T-cell (primary cell): ENCODE measurements around the gene APPL2. TPM values are rescaled to one million over a fixed set of nuclear protein-coding genes. Genes with fewer than 3 reads are reported as not detected.

Experiments used
- ATAC-seq, 4 experiments: fragments of 200-7000 bp in 3 of 4; fragments of 150-1000 bp in 1 of 4; cut with Tn5 transposase; replicated peaks in 1 of 4; 1 replicate in 3 of 4; 2 replicates in 1 of 4; pipeline ENCODE4 v1.10.0; 2021; ENCODE audit warnings: moderate library complexity in 3 of 4, mild to moderate bottlenecking in 2 of 4, moderate number of reproducible peaks in 1 of 4
- CTCF ChIA-PET, 2 donors: fragments of 300-600 bp; sonication (Branson Sonifier 250); formaldehyde crosslinking; loops; one replicate each; lab custom pipeline; 2022; ENCODE audit warnings: antibody characterized with exemption in 2 of 2; lab: Charles Lee
- POLR2A ChIA-PET, 2 donors: fragments of 300-600 bp; sonication (Branson Sonifier 250); formaldehyde crosslinking; loops; one replicate each; lab custom pipeline; 2022; ENCODE audit warnings: antibody characterized with exemption in 2 of 2; lab: Charles Lee
- DNase-seq, 35 experiments: peaks; one replicate each; pipeline versions ENCODE4 v3.0.0 to v3.0.0-alpha.2; 2013 to 2023
- H3K27ac ChIP-seq: one replicate; pipeline ENCODE4 v1.5.1; 2013; ENCODE audit warnings: low read length
- H3K27me3 ChIP-seq, 2 experiments: replicated peaks in 1 of 2; 1 replicate in 1 of 2; 2 replicates in 1 of 2; pipeline versions ENCODE4 v1.6.1 to v1.7.0; 2013; ENCODE audit warnings: low read length in 1 of 2, mixed read lengths in 1 of 2; ENCODE audit not compliant: control insufficient read depth in 2 of 2, insufficient read depth in 2 of 2; ENCODE audit errors: extremely low read depth in 1 of 2
- H3K36me3 ChIP-seq, 2 donors: 1 replicate in 1 of 2; 2 replicates in 1 of 2; pipeline versions ENCODE4 v1.6.1 to v1.7.0; 2013; ENCODE audit warnings: low read length in 1 of 2; ENCODE audit not compliant: control insufficient read depth in 2 of 2, insufficient read depth in 1 of 2; ENCODE audit errors: extremely low read depth in 1 of 2
- H3K4me1 ChIP-seq, 2 experiments: 1 replicate in 1 of 2; 2 replicates in 1 of 2; pipeline versions ENCODE4 v1.6.1 to v1.7.0; 2013; ENCODE audit warnings: low read length in 2 of 2, mixed read lengths in 1 of 2; ENCODE audit not compliant: insufficient read depth in 2 of 2, control insufficient read depth in 1 of 2; ENCODE audit errors: extremely low read depth in 1 of 2
- H3K4me3 ChIP-seq, 2 donors: 1 replicate in 1 of 2; 2 replicates in 1 of 2; pipeline versions ENCODE4 v1.5.1 to v1.7.0; 2013; ENCODE audit warnings: mild to moderate bottlenecking in 2 of 2, low read length in 1 of 2, moderate library complexity in 1 of 2; ENCODE audit not compliant: control insufficient read depth in 1 of 2; ENCODE audit errors: extremely low read depth in 1 of 2
- H3K9me3 ChIP-seq: 2 replicates; pipeline ENCODE4 v1.7.0; 2013
- H3K27ac Mint-ChIP-seq, 2 donors: one replicate each; pipeline ENCODE4 v1.8.0; 2020 to 2021; ENCODE audit warnings: mild to moderate bottlenecking in 2 of 2, mixed read lengths in 2 of 2
- H3K27me3 Mint-ChIP-seq, 2 donors: one replicate each; pipeline ENCODE4 v1.8.0; 2021 to 2022; ENCODE audit warnings: mixed read lengths in 2 of 2
- H3K36me3 Mint-ChIP-seq: one replicate; pipeline ENCODE4 v1.8.0; 2021; ENCODE audit warnings: mixed read lengths
- H3K4me1 Mint-ChIP-seq, 3 donors: one replicate each; pipeline ENCODE4 v1.8.0; 2020 to 2022; ENCODE audit warnings: mixed read lengths in 3 of 3, mild to moderate bottlenecking in 1 of 3
- H3K4me3 Mint-ChIP-seq, 3 donors: one replicate each; pipeline ENCODE4 v1.8.0; 2020 to 2022; ENCODE audit warnings: mild to moderate bottlenecking in 3 of 3, mixed read lengths in 3 of 3, moderate library complexity in 3 of 3
- H3K9me3 Mint-ChIP-seq, 3 donors: one replicate each; pipeline ENCODE4 v1.8.0; 2020 to 2022; ENCODE audit warnings: mixed read lengths in 3 of 3
- whole genome bisulfite sequencing: methylation state at CpG from one replicate; pipeline ENCODE4 v1.1.5; 2013; ENCODE audit warnings: missing lambda C conversion rate; ENCODE audit not compliant: insufficient coverage; 5-methylcytosine and 5-hydroxymethylcytosine counted together
- total RNA-seq, 35 experiments: library from RNA in 6 of 35; stranded (reverse) in 6 of 35; fragments of 120-200 nt in 1 of 35; gene quantifications; one replicate each; pipeline versions ENCODE4 v1.2.1 to v1.2.4 and lab custom pipeline; 2013 to 2026

APPL2 gene
- total RNA-seq, 5 donors from 2014 or later (not counting 1 experiment from before 2014, with no cell fraction given): 41.1 to 59.6 (median 53.1) TPM

GRCh38 chr12:105278043-105278697 lies 42.2 kb upstream of the APPL2 start:
- no peak overlapping the region for H3K27ac Mint-ChIP-seq
- H3K4me3 ChIP-seq: no peak overlapping the region
- H3K36me3 ChIP-seq: no peaks in the 10 kb centered on the region
- no peaks in the 10 kb centered on the region for H3K4me1 Mint-ChIP-seq
- peak in 1 of 35 experiments; percentile 4 for DNase-seq
- H3K9me3 Mint-ChIP-seq: no peaks in the 10 kb centered on the region
- H3K27me3 ChIP-seq: no peaks in the 10 kb centered on the region
- 80% methylated on average over 2 of the region's 4 CpGs for WGBS
- H3K4me3 Mint-ChIP-seq: no peak overlapping the region
- CTCF ChIA-PET: no interaction called here
- no peaks in the 10 kb centered on the region for H3K9me3 ChIP-seq
- no peaks in the 10 kb centered on the region for H3K4me1 ChIP-seq
- POLR2A ChIA-PET: no interaction called here
- no peak for ATAC-seq
- H3K27me3 Mint-ChIP-seq: no peaks in the 10 kb centered on the region
- H3K36me3 Mint-ChIP-seq: no peaks in the 10 kb centered on the region
- H3K27ac ChIP-seq: no peak overlapping the region

GRCh38 chr12:105275997-105276733 lies 40.2 kb upstream of the APPL2 start:
- no peak for ATAC-seq

DNA sequence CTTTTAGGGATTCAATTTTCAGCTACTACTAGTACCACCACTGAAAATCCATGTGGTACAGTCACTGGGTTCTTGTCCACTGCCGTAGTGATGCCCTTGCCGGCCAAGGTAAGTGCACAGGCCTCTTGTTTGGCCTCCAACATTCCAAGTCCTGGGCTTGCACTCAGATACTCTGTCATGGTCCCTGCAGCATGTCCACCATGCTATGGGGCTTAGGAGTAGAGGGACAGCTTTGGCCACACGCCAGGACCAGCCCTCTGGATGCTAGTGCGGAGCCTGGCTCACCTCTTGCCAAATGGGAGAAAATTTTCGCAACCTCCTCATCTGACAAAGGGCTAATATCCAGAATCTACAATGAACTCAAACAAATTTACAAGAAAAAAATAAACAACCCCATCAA lies 38.6 kb upstream of the APPL2 start:
- Histone ChIP-seq H3K36me3 (no peaks in the 10 kb centered on the region), H3K4me3 (no peak overlapping the region), H3K4me1 (no peaks in the 10 kb centered on the region), H3K9me3 (no peaks in the 10 kb centered on the region), H3K27me3 (peaks cover 0 to 3% of the 10 kb centered on the region in 2 experiments), H3K27ac (no peak overlapping the region)
- 78% methylated on average over 2 of the region's 5 CpGs for WGBS
- H3K27ac Mint-ChIP-seq: no peak overlapping the region
- ChIA-PET CTCF (no interaction called here), POLR2A (no interaction called here)
- ATAC-seq (no peak), DNase-seq (no peak)
- no peaks in the 10 kb centered on the region for H3K36me3 Mint-ChIP-seq
- H3K4me3 Mint-ChIP-seq: no peak overlapping the region
- H3K9me3 Mint-ChIP-seq: no peaks in the 10 kb centered on the region
- H3K4me1 Mint-ChIP-seq: no peaks in the 10 kb centered on the region
- H3K27me3 Mint-ChIP-seq: no peaks in the 10 kb centered on the region

More at GRCh38 chr12:105275997-105276733, 40.2 kb upstream of the APPL2 start:
- POLR2A ChIA-PET: no interaction called here
- no peaks in the 10 kb centered on the region for H3K36me3 ChIP-seq
- CTCF ChIA-PET: no interaction called here
- 100% methylated on average over 1 of the region's 3 CpGs for WGBS
- no peaks in the 10 kb centered on the region for H3K4me1 ChIP-seq
- Mint-ChIP-seq H3K4me3 (no peak overlapping the region), H3K36me3 (no peaks in the 10 kb centered on the region), H3K4me1 (no peaks in the 10 kb centered on the region), H3K27ac (no peak overlapping the region), H3K9me3 (no peaks in the 10 kb centered on the region), H3K27me3 (no peaks in the 10 kb centered on the region)
- no peak for DNase-seq
- no peak overlapping the region for H3K4me3 ChIP-seq
- H3K27ac ChIP-seq: no peak overlapping the region
- H3K9me3 ChIP-seq: no peaks in the 10 kb centered on the region
- peaks cover 0 to 3% of the 10 kb centered on the region in 2 experiments for H3K27me3 ChIP-seq

DNA sequence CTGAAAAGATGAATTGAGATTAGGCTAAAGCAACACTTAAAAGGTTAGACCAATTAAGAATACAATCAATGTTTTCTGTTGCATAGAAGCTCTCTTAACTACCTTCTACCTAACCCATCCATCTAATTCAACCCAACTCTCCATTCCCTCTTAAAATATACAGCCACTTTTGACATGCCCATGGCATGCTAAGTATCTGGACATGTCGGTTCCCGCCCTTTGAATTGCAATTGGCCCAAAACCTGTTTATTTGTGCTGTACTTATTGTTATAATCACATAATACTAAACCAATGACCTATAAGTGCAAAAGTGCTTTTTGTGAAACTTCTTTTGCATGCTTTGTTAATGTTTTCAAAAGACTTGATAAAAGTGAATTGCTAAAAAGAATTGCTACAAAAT lies 37.6 kb upstream of the APPL2 start:
- Histone ChIP-seq H3K4me1 (no peaks in the 10 kb centered on the region), H3K27me3 (peaks cover 0 to 3% of the 10 kb centered on the region in 2 experiments), H3K9me3 (no peaks in the 10 kb centered on the region), H3K36me3 (no peaks in the 10 kb centered on the region), H3K4me3 (no peak overlapping the region), H3K27ac (no peak overlapping the region)
- ATAC-seq (no peak), DNase-seq (no peak)
- ChIA-PET POLR2A (no interaction called here), CTCF (interaction anchor here in 1 of 2 donors (0.7 kb wide), 1 partner anchor 61 kb away, joined by 3 read pairs; no protein-coding TSS in a partner anchor)
- Mint-ChIP-seq H3K36me3 (no peaks in the 10 kb centered on the region), H3K9me3 (no peaks in the 10 kb centered on the region), H3K4me1 (no peaks in the 10 kb centered on the region), H3K27me3 (no peaks in the 10 kb centered on the region), H3K4me3 (no peak overlapping the region), H3K27ac (no peak overlapping the region)
- no CpG with 5 or more reads among the region's 2 CpGs for WGBS

DNA sequence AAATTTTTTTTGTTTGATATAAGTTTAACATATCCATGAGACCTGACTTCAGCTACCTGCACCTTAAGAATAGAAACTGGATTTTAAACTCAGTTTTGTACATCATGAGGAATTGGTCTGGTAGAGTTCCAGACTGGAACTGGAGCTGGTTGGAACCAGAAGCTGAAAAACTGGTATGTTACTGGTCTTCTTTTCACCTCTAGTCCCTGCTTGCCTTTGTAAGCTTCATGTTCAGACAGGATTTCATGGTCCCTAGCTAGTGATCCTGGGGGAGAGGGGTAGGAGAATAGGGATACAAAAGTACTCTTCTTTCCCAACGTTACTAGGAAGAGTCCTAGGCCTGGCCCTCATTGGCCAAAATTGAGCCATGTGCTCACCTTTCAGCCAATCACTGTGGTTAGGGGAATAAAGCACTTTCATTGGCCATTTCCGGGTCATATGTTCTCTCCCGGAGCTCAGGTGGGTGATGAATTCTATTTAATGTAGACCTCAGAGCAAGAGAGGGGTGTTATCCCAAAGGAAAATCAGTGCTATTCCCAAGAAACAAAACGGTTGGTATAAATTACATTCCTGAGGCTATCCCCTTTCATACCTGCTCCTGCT lies 36.9 kb upstream of the APPL2 start:
- no peaks in the 10 kb centered on the region for H3K4me1 ChIP-seq
- H3K27me3 ChIP-seq: peaks cover 0 to 3% of the 10 kb centered on the region in 2 experiments
- no peak overlapping the region for H3K27ac ChIP-seq
- Mint-ChIP-seq H3K27ac (no peak overlapping the region), H3K36me3 (no peaks in the 10 kb centered on the region), H3K9me3 (no peaks in the 10 kb centered on the region), H3K4me1 (no peaks in the 10 kb centered on the region), H3K27me3 (no peaks in the 10 kb centered on the region), H3K4me3 (no peak overlapping the region)
- DNase-seq (no peak), ATAC-seq (no peak)
- H3K4me3 ChIP-seq: no peak overlapping the region
- CTCF ChIA-PET: interaction anchor here in 1 of 2 donors (0.7 kb wide), 1 partner anchor 62 kb away, joined by 3 read pairs; no protein-coding TSS in a partner anchor
- H3K9me3 ChIP-seq: no peaks in the 10 kb centered on the region
- no peaks in the 10 kb centered on the region for H3K36me3 ChIP-seq
- POLR2A ChIA-PET: no interaction called here
- WGBS: no CpG with 5 or more reads among the region's 4 CpGs

- Histone ChIP-seq H3K4me3 (no peak overlapping the region), H3K36me3 (no peaks in the 10 kb centered on the region), H3K4me1 (no peaks in the 10 kb centered on the region), H3K9me3 (no peaks in the 10 kb centered on the region), H3K27me3 (peaks cover 0 to 3% of the 10 kb centered on the region in 2 experiments), H3K27ac (no peak overlapping the region)
- POLR2A ChIA-PET: no interaction called here
- Mint-ChIP-seq H3K36me3 (no peaks in the 10 kb centered on the region), H3K4me1 (no peaks in the 10 kb centered on the region), H3K4me3 (no peak overlapping the region), H3K27ac (no peak overlapping the region), H3K27me3 (no peaks in the 10 kb centered on the region), H3K9me3 (no peaks in the 10 kb centered on the region)
- 100% methylated on average over 1 of the region's 3 CpGs for WGBS
- ATAC-seq (no peak), DNase-seq (no peak)
- CTCF ChIA-PET: no interaction called here
These were observed 36.2 kb upstream of the APPL2 start for GRCh38 chr12:105272152-105272551.
